Stimulated activated CD4-positive, alpha-beta T cell treated with anti-CD3 and anti-CD28 coated beads, Interleukin-4, amount 100 ng/mL, for 24 hours (primary cell): ENCODE measurements around the gene PRKG2.

Experiments
- DNase-seq: peaks from one replicate; pipeline ENCODE4 v3.0.0-alpha.2; 2020

PRKG2 gene

DNA sequence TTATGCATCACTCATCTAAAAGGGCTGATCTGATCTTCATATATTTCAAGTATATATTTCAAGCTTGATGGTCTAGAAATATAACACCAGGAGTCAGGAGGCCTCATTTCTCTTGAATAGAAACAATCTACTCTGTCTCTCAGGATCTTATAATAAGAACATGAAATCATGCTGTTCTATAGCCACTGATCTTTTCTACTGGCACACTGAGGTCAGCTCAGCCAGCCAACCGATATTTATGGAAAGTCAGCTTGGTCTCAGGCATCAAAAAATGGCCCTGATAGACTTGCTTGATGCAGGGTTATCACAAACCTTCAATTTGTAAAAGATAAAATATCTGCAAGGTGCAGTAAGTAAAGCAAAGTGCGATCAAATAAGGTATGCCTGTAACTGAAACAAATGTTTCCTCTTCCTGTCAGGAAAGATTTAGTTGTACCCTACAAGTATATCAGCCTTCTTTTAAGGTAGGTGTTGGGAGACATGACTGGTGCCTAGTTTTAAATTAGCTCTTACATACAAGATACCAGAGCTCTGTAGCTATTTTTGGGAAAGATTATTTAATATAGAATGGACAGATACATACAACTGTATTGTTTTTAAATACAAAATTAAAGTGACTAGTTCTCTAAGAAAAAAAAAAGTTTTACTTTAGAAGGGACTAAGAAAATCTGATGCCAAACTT, 121.2 kb downstream of the PRKG2 start:
- DNase-seq: no peak

DNA sequence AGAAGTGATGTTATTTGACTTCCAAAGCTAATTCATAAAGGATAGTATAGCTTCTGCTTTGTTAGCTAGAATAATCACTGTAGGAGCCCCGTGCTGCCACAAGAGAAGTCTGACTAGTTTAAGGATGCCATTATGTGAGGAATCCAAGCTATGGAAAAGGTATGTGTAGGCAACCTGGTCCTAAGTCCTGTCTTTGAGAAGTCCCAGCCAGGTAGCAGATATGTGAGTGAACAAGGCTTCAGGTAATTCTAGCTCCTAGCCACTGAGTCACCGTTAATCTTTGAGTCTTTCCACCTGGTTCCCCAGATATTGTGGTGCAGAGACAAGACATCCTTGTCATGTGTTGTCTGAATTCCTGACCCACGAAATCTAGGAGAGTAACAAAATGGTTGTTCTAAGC, 129.0 kb downstream of the PRKG2 start:
- DNase-seq: no peak

DNA sequence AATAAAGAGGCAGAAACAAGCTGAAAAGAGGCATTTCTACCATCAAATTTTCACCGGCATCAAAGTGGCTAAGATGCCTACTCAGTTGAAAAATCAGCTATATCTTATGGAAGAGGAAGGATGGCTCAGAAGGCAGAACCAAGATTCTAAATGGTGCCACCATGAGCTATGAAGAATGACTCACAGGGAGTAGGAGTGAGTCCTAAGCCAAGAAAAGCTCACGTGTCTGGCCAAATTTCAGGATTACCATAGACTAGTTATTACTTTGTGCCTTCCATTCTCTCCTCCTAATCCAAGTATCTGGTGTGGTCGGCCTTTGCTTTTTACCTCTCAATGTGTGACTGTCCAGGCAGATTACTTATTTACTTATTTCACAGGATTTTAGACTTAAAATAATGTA, 129.7 kb downstream of the PRKG2 start:
- DNase-seq: no peak

DNA sequence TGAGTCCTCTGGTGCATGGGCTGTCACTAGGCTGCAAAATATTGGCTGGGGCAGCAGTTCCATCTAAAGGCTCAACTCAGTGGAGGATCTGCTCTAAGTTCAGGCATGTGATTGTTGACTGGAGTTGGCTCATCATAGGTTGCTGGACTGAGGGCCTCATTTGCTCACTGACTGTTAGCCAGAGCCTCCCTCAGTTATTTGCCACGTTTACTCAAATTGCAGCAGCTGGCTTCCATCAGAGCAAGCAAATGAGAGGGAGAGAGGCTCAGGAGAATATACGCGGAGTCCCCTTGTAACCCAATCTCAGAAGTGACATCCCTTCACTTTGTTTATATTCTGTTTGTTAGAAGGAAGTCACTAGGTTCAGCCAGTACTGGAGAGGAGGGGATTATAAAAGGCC, 130.4 kb downstream of the PRKG2 start:
- DNase-seq: no peak

DNA sequence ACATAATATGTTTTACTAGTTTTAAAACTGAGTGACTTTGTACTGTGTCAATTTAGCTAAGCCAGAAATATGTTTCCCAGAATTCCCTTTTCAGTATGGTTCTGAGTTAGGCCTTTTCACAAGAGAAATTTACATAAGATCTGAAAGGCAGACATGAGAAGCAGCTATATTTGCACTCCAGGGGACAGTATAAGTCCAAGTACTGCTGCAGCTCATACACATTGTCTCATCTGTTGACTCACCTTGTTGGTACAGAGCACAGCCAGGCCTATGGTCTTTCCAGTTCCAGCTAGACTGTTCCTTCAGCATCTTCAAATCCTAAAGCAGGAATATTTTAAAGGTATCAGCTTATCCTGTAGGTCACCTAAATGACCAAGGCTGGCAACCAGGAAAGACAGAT, 131.0 kb downstream of the PRKG2 start:
- no peak for DNase-seq

DNA sequence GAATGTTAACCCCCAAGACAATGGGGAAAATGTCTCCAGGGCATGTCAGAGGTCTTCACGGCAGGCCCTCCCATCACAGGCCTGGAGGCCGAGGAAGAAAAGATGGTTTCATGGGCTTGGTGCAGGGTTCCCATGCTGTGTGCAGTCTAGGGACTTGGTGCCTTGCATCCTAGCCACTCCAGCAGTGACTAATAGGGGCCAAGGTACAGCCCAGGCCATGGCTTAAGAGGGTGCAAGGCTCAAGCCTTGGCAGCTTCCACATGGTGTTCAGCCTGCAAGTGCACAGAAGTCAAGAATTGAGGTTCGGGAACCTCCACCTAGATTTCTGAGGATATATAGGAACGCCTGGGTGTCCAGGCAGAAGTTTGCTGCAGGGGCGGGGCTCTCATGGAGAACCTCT, 133.9 kb downstream of the PRKG2 start:
- DNase-seq: no peak

DNA sequence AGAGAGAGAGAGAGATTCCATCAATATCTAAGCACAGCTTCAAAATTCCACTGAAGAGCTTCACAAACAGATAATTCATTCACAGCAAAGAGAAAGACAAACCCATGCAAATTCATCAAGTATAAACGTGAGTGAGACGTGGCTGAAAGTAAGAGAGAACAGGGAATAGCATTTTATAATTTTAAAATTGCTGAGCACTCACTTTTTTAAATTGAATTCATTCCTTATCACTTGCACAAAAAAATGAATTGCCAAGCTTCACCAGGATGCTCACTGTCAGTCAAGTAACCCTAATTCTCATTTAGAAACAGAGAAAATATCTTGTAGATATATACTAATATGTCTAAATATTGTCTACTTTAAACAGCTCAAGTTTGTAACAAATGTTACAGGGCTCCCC, 144.0 kb downstream of the PRKG2 start:
- DNase-seq: no peak

DNA sequence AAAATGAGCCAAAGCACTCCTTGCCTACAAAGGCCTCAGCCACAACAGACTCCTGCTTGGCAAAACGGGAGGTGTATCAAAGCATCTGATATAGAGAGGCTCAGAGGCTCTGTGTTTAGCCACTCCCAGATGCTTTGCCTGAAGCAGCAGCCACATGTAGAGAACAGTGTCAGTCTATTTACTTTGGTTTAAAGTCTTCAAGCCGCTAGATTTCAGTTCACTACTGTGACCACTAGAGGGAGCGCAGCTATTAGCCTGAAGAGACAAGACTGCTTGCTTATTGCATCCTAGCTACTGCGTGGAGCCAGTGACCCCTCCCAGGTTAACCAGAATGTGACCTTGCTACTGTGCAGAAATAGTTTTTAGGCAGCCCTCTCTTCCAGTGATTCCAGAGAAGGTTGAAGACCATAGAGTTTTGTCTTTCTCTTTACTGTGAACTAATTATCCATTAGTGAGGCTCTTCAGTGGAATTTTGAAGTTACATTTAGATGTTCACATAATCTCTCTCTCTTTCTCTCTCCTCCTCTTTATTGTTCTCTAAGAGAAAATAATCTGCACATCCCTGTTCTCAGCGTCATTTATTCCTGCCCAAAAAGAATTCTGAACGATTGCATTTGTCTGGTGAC, 145.2 kb downstream of the PRKG2 start:
- DNase-seq: peak; percentile 67

DNA sequence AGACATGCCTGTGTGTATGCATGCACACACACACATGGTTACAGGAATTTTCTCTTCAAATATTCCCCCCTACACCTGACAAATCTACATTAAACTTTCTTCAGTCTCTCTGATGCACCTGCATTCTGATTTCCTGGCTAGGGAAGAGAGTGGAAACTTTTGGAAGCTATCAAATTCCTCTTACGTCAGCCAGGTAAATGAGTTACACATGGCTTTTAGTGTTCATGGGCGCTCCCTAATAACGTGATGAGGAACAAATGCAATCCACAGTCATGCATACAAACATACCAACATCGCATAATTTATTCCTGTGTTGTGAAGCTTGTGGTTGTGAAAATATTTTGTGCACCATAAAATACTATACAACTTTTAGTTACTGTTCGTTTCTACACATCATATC, 149.6 kb downstream of the PRKG2 start:
- no peak for DNase-seq

DNA sequence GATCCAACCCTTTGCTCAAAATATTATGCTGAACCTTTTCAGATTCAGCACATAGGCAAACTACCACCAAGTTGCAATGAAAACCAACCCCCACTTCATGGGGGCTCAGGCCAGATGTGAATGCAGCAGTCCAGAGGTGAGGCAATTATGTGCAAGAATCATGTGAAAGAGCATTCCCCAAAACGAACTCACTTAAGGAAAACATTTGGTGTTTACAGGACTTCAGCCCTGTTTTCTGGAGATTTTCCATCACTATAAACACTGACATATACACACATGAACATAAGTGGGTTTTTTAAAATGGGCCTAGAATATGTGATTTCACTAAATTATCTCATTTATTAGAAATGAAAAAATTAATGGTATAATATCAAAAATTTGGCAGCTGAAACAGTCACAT, 153.0 kb downstream of the PRKG2 start:
- DNase-seq: no peak

DNA sequence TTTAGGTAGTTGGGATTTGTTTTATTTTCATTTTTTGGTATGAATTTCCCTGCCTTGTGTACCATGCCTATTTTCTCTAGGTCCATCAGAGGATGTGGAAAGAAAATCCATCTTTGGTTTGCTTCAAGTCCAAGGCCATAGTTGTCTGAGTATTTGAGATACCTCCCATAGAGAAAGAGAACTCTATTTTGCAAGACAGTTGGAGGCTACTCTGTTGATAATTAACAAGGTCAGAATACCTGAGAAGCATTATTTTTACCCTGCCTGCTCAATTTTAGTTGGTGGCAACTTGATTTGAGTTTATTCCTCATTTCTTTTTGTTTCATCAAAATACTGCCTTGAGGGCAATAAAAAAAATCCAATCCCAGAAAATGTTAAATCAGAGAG, 153.7 kb downstream of the PRKG2 start:
- no peak for DNase-seq

DNA sequence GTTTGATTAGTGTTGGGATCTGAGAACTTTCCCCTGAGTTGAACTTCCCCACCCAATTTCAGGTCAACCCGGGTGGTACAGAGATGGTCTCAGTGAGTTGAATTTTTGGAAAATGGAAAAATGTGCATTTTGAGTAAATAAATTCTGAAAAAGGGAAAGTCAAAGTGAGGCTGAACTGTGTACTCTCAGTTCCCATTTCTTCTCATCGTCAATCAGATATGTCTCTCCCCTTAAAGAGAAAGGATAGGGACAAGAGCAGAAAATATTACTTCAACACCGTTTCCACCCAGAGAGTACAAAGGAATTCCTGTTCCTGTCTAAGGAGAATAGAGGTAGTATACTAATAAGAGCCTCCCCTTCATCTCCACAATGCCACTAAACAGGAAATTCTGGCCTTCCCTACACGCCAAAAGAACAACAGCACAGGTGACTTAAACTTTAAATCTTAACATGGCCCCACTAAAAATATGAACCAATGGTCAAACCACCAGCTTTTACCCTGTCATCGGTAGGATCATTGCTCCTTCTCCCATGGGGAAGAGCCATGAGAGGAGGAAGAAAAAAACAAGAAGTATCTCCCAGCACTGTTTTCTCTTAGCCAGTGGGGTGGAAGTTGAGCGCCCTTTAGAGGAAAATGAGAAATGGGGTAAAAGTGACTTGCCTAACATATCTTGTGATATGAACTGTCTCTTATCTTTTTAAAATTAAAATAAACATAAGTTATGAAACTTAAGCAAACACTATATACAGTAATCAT, 154.3 kb downstream of the PRKG2 start:
- no peak for DNase-seq

DNA sequence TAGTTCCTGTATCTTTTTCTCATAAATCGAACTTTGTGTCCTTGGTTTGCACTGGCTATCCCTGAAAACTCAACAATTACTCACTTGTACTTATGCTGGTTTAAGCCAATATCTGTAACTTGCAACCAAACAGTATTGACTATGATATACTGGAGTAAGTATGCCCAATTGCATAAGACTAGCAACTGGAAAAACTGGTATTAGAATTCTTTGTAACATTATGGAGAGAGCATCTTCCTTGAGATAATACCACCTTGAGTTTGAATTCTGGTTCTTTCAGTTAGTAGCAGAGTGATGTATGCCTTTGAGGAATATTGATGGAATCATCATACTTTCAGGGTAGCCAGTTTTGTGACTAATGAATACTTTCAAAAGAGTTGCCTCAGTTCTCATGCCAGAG, 156.4 kb downstream of the PRKG2 start:
- DNase-seq: no peak

DNA sequence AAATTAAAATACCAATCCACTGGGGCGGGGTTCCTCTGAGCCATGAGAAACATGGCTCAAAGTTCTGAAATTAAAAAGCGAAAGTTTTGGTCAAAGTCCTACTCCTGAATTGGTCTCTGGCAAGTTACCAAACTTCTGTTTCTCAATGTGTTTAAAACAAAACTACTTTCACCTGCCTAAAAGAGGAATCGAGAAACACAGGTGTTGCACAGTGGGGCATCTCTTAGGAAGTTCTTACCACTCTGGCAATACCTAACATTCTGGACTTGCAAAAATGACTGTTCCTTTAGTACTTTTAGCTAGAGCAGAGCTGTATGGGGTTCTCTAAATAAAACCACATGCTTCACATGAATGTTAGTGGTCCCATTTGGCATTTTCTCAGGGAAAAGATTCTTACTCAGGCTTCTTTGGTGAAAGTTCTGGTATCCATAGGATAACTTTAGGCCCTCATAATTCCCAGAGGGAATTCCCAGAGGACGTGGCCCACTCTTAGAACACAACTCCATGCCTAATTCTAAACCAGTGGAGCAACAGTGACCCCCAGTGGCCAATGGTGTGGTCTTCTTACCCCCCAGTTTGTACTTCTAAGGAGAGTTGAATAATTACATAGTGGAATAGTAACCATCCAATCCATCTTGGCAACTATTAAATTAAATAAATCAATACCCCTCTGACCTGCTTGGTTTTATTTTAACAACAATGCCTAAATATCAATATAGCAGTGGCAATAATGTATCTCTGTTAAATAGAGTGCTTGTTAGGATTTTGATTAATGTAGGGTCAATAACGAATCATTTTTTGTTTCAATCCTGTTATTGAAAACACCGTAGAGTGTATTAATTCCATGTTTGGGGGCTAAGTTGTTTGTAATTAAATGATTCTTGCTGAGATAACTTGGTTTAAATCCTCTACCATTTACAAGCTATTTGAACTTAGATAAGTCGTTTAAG, 162.6 kb downstream of the PRKG2 start:
- DNase-seq: peak; percentile 44

DNA sequence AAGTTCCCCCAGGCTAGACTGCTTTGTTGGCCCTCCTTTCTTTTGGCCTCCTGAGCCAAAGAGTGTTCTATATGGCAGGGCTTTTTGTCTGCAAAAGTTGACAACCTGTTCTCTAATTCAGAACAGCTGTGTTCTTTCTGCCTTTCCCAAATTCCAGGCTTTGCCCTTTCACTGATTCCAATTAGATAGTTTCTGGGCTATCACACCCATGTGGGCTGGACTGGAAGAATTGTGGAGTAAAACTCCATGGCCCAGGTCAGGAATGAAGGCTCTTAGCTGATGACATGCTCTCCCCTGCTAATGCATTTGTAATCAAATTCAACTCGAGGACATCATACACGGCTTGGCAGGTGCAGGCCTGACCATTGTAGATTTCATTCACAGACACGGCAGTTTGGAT, 165.1 kb downstream of the PRKG2 start:
- no peak for DNase-seq

DNA sequence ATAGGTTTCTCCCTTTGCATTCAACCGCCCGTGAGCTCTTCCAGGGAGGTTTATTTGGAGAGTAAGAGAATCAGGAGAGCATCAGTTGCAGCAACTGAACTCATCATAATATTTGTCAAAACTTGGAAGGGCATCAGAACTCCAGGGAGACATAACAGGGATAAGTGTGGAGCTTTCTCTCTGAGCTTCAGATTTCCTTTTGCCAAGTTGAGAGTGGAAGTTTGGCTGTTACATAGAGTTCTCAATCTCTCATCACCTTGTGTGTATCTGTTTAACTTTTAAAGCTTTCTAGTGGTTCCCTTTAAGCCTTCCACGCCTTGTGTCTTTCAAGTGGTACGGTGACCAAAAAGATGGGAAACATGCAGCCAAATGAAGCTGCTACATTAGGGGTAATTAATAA, 165.7 kb downstream of the PRKG2 start:
- no peak for DNase-seq

DNA sequence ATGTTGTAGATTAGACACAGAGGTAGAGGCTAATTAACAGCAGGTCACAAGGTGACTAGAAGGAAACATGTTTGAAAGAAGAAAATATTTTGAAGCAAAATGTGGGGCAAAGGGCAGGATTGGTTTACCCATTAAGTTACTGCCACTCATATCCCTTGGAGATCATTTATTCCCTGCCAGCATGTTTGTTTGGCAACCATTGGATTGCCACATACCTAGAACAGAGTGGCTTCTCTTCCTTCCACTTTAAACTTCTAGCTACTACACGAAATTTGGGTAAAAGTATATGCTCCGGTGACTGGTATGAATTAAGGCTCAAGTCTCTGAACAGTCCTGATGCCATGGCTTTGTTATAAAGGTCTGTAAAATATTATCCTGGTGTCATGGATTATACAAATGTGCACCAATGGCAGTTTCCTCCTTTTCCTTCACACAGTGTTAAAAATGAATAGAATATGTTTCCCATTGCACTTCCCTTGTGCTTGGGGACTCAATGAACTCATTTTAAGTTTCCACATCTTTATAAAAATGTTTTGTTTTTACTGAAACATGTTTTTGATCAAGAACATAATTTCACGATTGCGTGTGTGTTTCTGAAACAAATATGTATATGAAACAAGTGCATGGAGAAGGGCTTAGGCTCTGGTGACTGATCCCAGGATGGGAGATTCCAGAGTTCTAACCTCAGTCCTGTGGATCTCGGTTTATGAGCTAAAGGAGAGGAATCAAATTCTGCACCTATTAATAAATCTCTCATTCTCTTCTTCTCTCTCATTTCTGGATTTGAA, 172.2 kb downstream of the PRKG2 start:
- DNase-seq: no peak

DNA sequence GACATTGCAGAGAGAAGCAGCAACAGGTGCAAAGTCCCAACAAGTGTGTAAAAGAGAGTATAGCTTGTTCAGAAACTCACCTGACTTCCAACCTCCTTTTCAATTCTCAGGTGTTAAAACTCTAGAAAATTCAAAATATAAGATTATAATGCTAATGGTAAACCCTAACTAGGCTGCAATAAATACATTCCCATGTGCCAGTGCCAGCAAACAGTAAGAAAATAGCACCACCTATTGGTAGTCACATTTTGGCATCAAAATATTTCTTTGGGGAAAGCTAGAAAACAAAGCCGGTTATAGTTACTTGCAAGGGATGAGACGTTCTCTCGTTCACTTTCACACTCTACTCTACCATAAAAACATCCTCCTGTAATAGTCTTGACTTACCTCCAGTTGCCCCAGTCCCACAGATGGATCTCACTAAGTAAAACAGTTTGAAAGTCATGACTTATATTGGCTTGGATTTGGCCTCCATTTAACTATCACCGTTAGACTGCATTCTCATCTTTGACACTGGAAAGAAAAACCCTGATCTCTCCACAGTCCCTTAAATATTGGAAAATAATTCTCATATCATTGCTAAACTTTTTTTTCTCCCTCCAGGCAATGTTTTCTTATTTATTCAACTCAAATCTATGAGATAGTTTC, 174.9 kb downstream of the PRKG2 start:
- no peak for DNase-seq

DNA sequence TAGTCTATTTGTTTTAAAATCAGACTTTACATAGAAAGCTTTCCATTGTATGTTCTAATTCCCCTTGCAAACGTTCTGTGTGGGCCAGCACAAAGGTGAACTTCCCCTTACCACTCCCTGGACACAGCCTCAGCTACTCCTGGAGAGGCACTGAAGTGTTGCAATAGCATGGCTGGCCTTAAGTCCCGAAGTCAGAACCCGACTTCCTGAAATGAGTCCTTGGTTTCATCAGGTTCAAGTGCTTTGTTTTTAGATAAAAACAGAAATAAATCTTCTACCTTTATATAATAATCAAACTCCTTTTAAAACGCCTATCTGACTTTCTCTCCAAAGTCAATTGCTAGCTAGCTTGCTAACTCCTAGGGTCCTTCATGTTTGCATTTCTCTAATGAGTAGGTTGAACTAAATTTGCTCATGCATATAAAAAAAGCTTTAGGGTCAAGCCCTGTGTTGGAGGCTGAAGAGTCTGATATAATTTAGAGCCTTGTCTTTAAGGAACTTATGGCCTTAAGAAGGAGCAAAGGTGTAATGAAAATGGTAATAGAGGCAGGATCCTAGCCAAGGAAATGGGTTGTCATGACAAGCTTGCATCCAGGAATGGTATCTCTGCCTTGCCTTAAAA, 175.6 kb downstream of the PRKG2 start:
- DNase-seq: no peak

DNA sequence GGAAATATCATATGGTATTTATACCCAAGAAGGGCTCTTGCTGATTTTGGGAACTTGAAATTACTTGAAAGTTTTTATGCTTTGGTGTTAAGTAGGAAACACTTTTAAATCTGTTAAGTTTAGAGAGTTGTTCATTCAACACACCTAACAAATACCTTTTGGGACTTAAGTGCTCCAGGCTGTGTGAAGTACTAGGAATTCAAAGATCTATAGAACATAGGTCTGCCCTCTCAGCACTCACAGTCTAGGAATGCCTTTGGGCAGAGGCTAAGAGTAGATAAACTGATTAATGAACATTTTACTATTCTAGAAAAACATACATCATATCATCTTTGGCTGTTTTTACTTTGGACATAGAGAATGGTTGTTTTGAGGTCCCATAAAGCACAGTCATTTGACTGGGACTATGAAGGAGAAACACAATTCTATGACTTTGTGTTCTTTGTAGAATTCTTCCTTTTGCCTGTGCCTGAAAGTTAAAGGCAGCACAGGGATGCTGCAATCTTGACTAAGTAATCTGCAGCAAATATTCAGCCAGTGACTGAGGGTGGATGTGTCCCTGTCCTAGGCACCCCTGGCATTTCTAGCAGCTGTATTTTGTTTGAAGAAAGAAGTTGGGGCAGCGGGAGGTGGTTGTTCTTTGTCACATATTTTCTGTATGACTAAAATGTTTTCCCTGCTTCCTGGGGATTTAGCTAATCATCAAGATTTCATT, 176.2 kb downstream of the PRKG2 start:
- no peak for DNase-seq
